Measurements from ENCODE around the gene EYA3. TPM values are rescaled to one million over a fixed set of nuclear protein-coding genes. Genes with fewer than 3 reads are reported as not detected.

EYA3 gene
- total and polyA plus RNA-seq, 2 of the 4 experiments (the other 2 are of a cell fraction) = 9.1 to 17.6 TPM

- Histone ChIP-seq H3K9me3 (ENCODE audit: control insufficient read depth, insufficient read depth, low read length) (no peaks in the 10 kb centered on the region), H3K23ac (ENCODE audit: low read depth, low read length) (peak overlapping the region; percentile 79; the same call in 1 of the 2 replicates), H3K4me1 (ENCODE audit: control insufficient read depth, insufficient read depth, low read length) (peaks cover 13% of the 10 kb centered on the region), H2BK20ac (ENCODE audit: low read depth, low read length) (peak overlapping the region; percentile 99), H3K4ac (ENCODE audit: low read depth, low read length) (peak overlapping the region; percentile 93), H3K14ac (replicated peaks; ENCODE audit: low read depth, low read length) (peak overlapping the region; percentile 94), H3K27ac (ENCODE audit: insufficient read depth, low read length) (peak overlapping the region; percentile 92), H3K9me1 (ENCODE audit: insufficient read depth, low read length) (peaks cover 11% of the 10 kb centered on the region), H3K4me2 (ENCODE audit: low read depth, low read length) (peak overlapping the region; percentile 87; the same call in 1 of the 2 replicates), H3K9ac (ENCODE audit: low read depth, low read length) (no peak overlapping the region), H3K79me1 (ENCODE audit: low read depth in 1 of 2, low read length in 2 of 2) (peaks cover 18 to 34% of the 10 kb centered on the region in 2 experiments), H2BK5ac (ENCODE audit: low read depth, low read length, poor library complexity, severe bottlenecking) (peak overlapping the region; percentile 95), H2AK5ac (ENCODE audit: low read depth, low read length) (peak overlapping the region; percentile 97; the same call in 1 of the 2 replicates), H2AFZ (replicated peaks; ENCODE audit: low read length, poor library complexity) (no peak overlapping the region), H4K5ac (ENCODE audit: low read depth, low read length) (peak overlapping the region; percentile 81; the same call in 1 of the 2 replicates), H3K56ac (ENCODE audit: extremely low read depth, insufficient read depth, low read length) (peak overlapping the region; percentile 39; the same call in 1 of the 2 replicates), H3K18ac (ENCODE audit: low read depth, low read length) (peak overlapping the region; percentile 96), H3K27me3 (ENCODE audit: control insufficient read depth, insufficient read depth, low read length) (no peaks in the 10 kb centered on the region), H4K20me1 (ENCODE audit: insufficient read depth, low read length) (no peaks in the 10 kb centered on the region), H2AK9ac (replicated peaks; ENCODE audit: low read depth, low read length, poor library complexity) (peak overlapping the region; percentile 44), H2BK15ac (ENCODE audit: low read depth, low read length) (peak overlapping the region; percentile 85; the same call in 1 of the 3 replicates), H2BK120ac (ENCODE audit: low read depth, low read length) (peak overlapping the region; percentile 97), H4K8ac (ENCODE audit: low read depth in 2 of 2, low read length in 2 of 2) (peak overlapping the region; percentile 32 to 89; a peak in 3 of 4 replicates), H3K4me3 (ENCODE audit: insufficient read depth, low read depth, low read length) (no peak overlapping the region), H4K91ac (ENCODE audit: insufficient read depth, low read depth, low read length) (peak overlapping the region; percentile 70), H3K36me3 (ENCODE audit: control insufficient read depth, insufficient read depth, low read length) (no peaks in the 10 kb centered on the region; the same call in 1 of the 2 replicates)
- no TSS peak for BruUV-seq (replicated peaks)
- WGBS, 2 experiments (ENCODE audit: extremely low coverage in 2 of 2, insufficient read length in 1 of 2) = no CpG with 5 or more reads among the region's 3 CpGs
- POLR2A ChIA-PET (ENCODE audit: unreplicated experiment) = interaction anchor here (0.6 kb wide), 1 partner anchor 9 kb away, joined by 3 read pairs; no protein-coding TSS in a partner anchor
- ATAC-seq (ENCODE audit: low read depth) (peak; percentile 87), DNase-seq (peak; percentile 43)
- CTCF ChIA-PET = interaction anchor here (1.1 kb wide), 1 partner anchor 9 kb away, joined by 5 read pairs; no protein-coding TSS in a partner anchor
- dilution Hi-C loops (cut with HindIII; ENCODE audit: low sequenced_read_pairs, unreplicated experiment) (no loop called here), in situ Hi-C loops (cut with MboI; ENCODE audit: low sequenced_read_pairs) (no loop called here), intact Hi-C loops (cut with micrococcal nuclease) (no loop called here)
- TF ChIP-seq SMC3 (IDR thresholded peaks at IDR 0.05; ENCODE audit: low read depth, low read length) (no peak), MXI1 (IDR thresholded peaks at IDR 0.05; ENCODE audit: borderline replicate concordance, low read depth, low read length) (no peak), BHLHE40 (IDR thresholded peaks at IDR 0.05; ENCODE audit: low read depth, low read length) (no peak), RCOR1 (IDR thresholded peaks at IDR 0.05; ENCODE audit: insufficient replicate concordance, low read length) (no peak), MAFK (IDR thresholded peaks at IDR 0.05; ENCODE audit: low read depth, low read length) (no peak), CEBPB (IDR thresholded peaks at IDR 0.05; ENCODE audit: low read depth, low read length) (no peak), CHD1 (IDR thresholded peaks at IDR 0.05; ENCODE audit: low read depth, low read length) (no peak), USF2 (IDR thresholded peaks at IDR 0.05; ENCODE audit: low read depth, low read length) (no peak), MAZ (IDR thresholded peaks at IDR 0.05; ENCODE audit: borderline replicate concordance, low read depth, low read length) (no peak), CTCF (conservative IDR thresholded peaks at IDR 0.05; ENCODE audit: low read depth, low read length) (no peak), POLR2A (IDR thresholded peaks at IDR 0.05; ENCODE audit: low read depth, low read length) (no peak), RAD21 (IDR thresholded peaks at IDR 0.05; ENCODE audit: low read length) (no peak), RFX5 (IDR thresholded peaks at IDR 0.05; ENCODE audit: low read depth, low read length) (no peak), FOS (IDR thresholded peaks at IDR 0.05; ENCODE audit: low read depth, low read length) (no peak), NFE2L2 (IDR thresholded peaks at IDR 0.05; ENCODE audit: low read depth, low read length) (no peak)
Measured at GRCh38 chr1:28028873-28029654, 59.3 kb downstream of the EYA3 start.

Measured in IMR-90 (cell line).